Measurements from ENCODE around the gene TRPM4.

- TF ChIP-seq POLR2A (IDR thresholded peaks at IDR 0.05; ENCODE audit: low read depth, low read length): no peak
- TF ChIP-seq, protein P1, sequence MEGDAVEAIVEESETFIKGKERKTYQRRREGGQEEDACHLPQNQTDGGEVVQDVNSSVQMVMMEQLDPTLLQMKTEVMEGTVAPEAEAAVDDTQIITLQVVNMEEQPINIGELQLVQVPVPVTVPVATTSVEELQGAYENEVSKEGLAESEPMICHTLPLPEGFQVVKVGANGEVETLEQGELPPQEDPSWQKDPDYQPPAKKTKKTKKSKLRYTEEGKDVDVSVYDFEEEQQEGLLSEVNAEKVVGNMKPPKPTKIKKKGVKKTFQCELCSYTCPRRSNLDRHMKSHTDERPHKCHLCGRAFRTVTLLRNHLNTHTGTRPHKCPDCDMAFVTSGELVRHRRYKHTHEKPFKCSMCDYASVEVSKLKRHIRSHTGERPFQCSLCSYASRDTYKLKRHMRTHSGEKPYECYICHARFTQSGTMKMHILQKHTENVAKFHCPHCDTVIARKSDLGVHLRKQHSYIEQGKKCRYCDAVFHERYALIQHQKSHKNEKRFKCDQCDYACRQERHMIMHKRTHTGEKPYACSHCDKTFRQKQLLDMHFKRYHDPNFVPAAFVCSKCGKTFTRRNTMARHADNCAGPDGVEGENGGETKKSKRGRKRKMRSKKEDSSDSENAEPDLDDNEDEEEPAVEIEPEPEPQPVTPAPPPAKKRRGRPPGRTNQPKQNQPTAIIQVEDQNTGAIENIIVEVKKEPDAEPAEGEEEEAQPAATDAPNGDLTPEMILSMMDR (IDR thresholded peaks at IDR 0.05; ENCODE audit: extremely low read depth in 1 of 2, insufficient read depth in 1 of 2, low read depth in 1 of 2, low read length in 2 of 2): no peak
- TF ChIP-seq EZH2 (IDR thresholded peaks at IDR 0.05; ENCODE audit: borderline replicate concordance, low read depth, low read length, severe bottlenecking): no peak
- TF ChIP-seq, protein P2, sequence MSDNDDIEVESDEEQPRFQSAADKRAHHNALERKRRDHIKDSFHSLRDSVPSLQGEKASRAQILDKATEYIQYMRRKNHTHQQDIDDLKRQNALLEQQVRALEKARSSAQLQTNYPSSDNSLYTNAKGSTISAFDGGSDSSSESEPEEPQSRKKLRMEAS (IDR thresholded peaks at IDR 0.05; ENCODE audit: insufficient read depth, insufficient read length): no peak
Measured at GRCh38 chr19:49256691-49257090, 99.1 kb downstream of the TRPM4 start.

Data from endothelial cell of umbilical vein (primary cell).